Hepatic stellate cell (primary cell): ENCODE measurements around the gene HDHD2.

Source experiments
- DNase-seq: peaks from one replicate; pipeline ENCODE4 v3.0.0; 2011; ENCODE audit warnings: low spot score

HDHD2 gene

GRCh38 chr18:47146206-47146605 is 4.1 kb downstream of the HDHD2 start:
- DNase-seq: no peak

GRCh38 chr18:47143899-47144485 is 6.3 kb downstream of the HDHD2 start:
- no peak for DNase-seq

- no peak for DNase-seq
Observed at GRCh38 chr18:47143153-47143552, 7.1 kb downstream of the HDHD2 start.

- no peak for DNase-seq
Observed at GRCh38 chr18:47141289-47141688, 9.0 kb downstream of the HDHD2 start.

DNA sequence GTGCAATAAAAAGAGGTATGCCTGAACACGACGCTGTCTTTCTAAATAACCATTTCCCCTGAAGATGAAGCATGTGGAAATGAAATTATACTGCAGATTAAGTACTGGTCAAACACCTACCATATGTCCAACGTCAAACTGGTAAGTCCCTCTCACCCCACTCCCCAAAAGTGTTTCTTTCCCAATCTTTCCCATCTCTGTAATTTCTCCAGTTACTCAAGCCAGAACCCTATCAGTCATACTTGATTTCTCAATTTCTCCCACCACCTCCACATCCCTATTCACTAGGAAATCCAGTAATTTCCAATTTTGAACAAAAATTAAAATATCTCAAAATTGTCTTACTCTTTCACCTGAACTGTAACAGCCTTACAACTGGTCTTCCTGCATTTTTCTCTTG is 29.2 kb downstream of the HDHD2 start:
- DNase-seq: no peak

- no peak for DNase-seq
Observed at GRCh38 chr18:47120428-47120827, 29.9 kb downstream of the HDHD2 start.

- DNase-seq: no peak
Observed at GRCh38 chr18:47118981-47119380, 31.3 kb downstream of the HDHD2 start.

DNA sequence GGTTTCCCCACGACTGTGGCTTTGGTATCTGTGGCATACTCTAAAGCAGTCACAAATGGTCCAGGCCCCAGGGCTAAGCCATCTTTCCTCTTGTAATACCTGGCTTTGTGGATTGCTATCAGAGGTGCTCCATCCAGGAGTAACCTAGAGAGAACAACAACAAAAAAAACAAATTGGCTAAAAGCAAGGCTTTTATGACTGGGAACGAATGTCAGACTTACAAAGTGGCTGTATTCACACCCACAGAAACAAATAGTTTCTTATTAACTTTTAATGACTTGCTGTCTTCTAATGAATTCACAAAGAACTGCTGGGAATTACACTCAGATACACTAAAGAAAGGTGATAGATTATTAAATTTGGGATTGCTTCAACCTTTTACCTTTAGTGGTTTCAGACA is 35.1 kb downstream of the HDHD2 start:
- DNase-seq: no peak

- no peak for DNase-seq
Observed at GRCh38 chr18:47113796-47114540, 36.3 kb downstream of the HDHD2 start.

GRCh38 chr18:47110492-47111274 is 39.6 kb downstream of the HDHD2 start:
- no peak for DNase-seq

DNA sequence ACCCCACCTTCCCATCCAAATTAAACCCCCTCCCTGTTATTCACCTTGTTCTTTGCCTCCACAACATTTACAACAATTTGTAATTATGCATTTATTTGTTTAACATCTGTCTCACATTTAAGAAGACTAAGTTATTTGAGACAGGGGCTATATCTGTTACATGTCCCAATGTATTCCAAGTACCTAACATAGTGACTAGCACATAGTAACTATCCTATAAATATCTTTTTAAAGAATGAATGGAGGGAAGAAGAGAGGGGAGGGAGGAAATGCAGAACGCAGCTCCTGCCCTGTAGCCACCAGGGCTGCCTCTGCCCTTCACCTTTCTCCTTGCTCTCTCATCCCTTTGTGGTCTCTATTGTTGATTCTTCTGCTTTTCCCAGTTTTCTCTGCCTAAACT is 40.6 kb downstream of the HDHD2 start:
- DNase-seq: no peak

DNA sequence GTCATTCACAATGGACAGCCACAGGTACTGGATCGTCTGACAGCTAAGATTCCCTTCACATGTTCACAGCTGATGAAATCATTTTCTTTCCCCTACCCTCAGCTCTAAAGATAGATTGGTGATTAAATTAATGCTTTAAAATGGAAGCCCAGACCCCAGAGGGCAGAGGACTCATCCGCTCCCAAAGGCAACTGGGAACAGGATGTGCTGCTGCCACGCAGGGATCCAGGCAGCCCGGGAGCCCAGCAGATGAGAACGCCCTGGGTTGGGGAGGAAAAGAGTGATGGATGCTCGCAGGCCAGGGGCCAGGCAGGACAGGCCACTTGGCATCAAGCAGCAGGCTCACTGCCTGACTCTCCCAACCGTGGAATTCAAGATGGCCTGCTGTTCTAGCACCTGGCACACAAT is 41.3 kb downstream of the HDHD2 start:
- no peak for DNase-seq

DNA sequence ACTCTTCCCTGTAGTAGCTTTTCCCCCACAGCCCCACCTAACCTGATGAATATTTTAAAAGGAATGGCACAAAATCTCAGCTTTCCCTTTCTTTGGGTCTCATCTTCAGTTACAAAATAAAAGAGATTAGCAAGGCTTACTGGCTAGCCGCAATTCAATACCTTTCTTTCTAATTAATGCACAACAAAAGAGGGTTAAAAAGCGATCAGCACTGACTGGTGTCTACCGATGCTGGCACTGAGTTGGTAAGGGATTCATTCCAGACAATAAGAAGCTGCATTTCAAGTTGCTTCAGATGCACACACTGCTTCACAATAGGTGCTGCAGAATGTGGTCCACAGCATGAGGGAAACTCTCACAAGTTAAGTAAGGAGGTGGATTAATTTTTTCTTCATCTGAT is 41.9 kb downstream of the HDHD2 start:
- no peak for DNase-seq

GRCh38 chr18:47100212-47100831 is 50.0 kb downstream of the HDHD2 start:
- peak; percentile 26 for DNase-seq

DNA sequence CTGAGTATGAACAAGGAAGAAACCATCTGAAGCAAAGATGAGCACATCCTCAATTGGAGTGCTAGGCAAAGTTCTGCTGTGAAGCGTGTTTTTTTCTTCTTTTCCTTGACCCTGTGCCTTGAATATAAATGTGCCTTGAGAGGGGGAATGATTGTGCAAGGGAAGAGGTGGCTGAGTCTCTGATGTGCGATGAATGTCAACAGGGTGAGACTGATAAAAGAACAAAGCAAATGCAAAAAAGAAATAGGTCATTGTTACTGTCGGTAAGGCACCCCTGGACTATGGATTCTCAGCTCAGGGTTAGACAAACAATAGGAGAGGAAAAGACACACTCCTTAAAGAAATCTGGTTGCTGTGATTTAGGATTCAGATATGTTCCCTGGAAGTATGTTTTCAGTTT is 54.5 kb downstream of the HDHD2 start:
- DNase-seq: no peak

- no peak for DNase-seq
Observed at GRCh38 chr18:47087676-47088075, 62.6 kb downstream of the HDHD2 start.

- no peak for DNase-seq
Observed at GRCh38 chr18:47081578-47081977, 68.7 kb downstream of the HDHD2 start.

- no peak for DNase-seq
Observed at GRCh38 chr18:47080872-47081271, 69.4 kb downstream of the HDHD2 start.

DNA sequence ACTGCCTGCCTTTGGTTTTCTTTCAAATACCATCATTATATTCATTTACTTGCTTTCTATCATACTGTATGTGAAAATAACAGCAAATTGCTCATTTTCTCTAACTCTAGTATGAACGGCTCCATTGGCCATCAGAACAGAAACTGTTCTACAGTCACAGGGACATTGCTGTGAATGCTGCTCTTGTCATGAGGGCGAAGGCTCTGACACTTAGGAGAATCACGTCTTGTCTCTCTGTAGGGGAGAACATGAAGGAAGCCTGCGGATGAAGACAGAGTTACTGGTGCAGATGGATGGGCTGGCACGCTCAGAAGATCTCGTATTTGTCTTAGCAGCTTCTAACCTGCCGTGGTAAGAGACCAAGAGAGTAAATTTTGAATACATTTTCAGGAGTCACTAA is 73.2 kb downstream of the HDHD2 start:
- DNase-seq: no peak

DNA sequence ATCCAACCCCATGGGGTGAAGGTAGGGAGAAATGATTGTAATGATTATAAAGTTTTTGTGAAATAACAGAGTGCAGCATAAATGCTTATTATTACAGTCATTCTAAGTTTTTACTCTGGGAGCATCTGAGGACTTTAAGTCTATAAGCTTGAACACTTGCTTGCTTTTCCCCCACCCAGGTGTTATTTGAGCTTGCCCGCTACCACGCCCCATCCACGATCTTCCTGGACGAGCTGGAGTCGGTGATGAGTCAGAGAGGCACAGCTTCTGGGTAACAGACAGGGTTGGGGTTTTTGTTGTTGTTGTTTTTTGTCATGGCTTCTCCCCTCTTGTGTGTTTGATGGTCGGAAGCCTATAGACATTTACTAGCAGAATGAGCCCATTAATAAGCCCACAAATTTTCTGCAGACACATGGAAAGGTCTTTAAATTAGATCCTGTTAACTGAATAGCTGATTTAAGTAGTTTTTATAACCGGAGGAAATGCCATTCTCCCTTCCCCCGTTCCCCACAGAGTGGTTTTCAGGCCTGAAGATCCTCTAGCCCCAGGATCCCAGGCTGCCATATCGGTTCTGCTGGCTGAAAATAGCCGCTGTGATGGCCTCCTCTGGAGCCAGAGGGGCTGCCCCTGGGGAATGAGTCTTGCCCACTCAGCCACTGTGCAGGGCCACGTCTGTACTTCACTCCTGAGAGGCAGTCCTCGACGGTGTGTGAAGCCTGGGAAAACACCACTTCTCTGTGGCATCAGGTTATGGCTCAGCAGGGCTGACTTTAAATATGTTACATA is 75.0 kb downstream of the HDHD2 start:
- no peak for DNase-seq

DNA sequence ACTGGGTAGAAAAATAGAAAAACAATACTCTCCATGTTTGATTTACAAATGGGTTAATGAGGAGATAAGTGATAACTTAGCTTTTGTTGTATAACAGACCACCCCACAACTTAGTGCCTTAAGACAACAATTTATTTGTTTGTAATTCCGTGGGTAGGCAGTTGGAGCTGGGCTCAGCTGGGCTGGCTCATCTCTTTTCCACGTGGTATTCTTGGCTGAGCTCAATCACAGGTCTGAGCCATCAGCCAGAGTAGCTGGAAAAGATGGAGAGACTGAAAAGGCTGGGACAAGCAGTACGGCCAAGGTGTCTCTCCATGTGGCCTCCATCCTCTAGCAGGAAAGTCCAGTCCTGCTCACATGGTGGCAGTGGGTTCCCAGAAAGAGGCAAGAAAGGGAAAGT is 82.7 kb downstream of the HDHD2 start:
- no peak for DNase-seq

DNA sequence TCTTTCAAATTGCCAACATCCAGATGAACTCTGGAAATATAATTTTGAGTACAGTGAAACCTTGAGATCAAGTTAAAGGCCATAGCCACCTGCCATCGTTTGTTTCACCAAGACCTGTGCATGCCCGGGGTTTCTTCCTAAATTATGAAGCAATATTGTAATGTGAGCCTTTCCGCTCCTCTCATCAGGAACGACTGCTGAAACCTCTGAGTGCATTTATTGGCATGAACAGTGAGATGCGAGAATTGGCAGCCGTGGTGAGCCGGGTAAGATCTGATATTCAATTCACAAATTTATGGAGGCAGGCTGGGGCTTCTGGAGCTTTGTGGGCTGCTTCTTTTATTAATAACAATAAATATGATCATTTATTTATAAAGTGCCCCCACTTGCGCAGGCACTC is 87.2 kb downstream of the HDHD2 start:
- DNase-seq: no peak
